GM13976 (cell line): ENCODE measurements around the gene SLC9A9.

Experiments used
- DNase-seq: peaks from one replicate; pipeline ENCODE4 v3.0.0; 2012; ENCODE audit warnings: low spot score
- in situ Hi-C: fragments of 300-500 bp; cut with MboI; formaldehyde crosslinking; loops from one replicate; pipeline ENCODE4 v1.12.0; 2022; ENCODE audit warnings: low sequenced_read_pairs, mixed read lengths, inconsistent platforms; ENCODE audit not compliant: unreplicated experiment
- TF ChIP-seq, protein P1 (sequence below): IDR thresholded peaks from 2 replicates; pipeline ENCODE4 v1.5.1; 2012; ENCODE audit warnings: borderline replicate concordance, mild to moderate bottlenecking; ENCODE audit not compliant: insufficient read depth; ENCODE audit errors: extremely low read depth, missing control alignments, control extremely low read depth

SLC9A9 gene

GRCh38 chr3:143236226-143236964 is 611.9 kb downstream of the SLC9A9 start:
- TF ChIP-seq, protein P1, sequence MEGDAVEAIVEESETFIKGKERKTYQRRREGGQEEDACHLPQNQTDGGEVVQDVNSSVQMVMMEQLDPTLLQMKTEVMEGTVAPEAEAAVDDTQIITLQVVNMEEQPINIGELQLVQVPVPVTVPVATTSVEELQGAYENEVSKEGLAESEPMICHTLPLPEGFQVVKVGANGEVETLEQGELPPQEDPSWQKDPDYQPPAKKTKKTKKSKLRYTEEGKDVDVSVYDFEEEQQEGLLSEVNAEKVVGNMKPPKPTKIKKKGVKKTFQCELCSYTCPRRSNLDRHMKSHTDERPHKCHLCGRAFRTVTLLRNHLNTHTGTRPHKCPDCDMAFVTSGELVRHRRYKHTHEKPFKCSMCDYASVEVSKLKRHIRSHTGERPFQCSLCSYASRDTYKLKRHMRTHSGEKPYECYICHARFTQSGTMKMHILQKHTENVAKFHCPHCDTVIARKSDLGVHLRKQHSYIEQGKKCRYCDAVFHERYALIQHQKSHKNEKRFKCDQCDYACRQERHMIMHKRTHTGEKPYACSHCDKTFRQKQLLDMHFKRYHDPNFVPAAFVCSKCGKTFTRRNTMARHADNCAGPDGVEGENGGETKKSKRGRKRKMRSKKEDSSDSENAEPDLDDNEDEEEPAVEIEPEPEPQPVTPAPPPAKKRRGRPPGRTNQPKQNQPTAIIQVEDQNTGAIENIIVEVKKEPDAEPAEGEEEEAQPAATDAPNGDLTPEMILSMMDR, result no peak
- in situ Hi-C loops, result no loop called here
- DNase-seq, result no peak

DNA sequence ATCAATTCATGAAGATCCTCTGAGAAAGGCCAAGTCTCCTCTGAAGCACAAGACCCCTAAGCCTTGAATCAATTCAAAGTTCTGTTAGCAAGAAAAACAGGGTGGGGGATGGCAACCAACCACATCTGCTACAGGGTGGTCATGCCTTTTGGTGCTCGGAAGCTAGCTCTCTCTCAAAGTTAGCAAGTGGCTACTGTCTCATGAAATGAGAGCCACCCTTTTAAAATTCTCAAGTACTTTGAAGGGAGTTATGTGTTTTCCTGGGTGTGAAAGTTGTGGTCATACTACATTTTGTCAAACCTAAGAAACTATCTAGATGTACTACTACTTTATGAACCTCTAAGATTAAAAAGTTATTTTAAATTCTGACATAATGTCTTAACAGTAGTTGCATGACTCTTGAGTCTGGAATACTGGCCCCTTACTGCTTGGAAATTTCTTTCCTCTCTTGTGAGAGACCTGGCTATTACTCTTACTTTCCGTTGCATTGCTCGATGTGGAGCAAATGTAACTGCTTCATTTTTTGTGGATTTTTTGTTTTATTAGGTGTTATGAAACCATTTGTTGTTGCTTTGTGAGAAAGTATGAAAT is 612.6 kb downstream of the SLC9A9 start:
- DNase-seq, result no peak
- in situ Hi-C loops, result no loop called here
- TF ChIP-seq, protein P1, result no peak

GRCh38 chr3:143234526-143234925 is 613.7 kb downstream of the SLC9A9 start:
- no peak for DNase-seq
- in situ Hi-C loops, result no loop called here
- TF ChIP-seq, protein P1, result no peak

GRCh38 chr3:143232981-143233380 is 615.3 kb downstream of the SLC9A9 start:
- no peak for DNase-seq
- in situ Hi-C loops, result no loop called here
- TF ChIP-seq, protein P1, result no peak

DNA sequence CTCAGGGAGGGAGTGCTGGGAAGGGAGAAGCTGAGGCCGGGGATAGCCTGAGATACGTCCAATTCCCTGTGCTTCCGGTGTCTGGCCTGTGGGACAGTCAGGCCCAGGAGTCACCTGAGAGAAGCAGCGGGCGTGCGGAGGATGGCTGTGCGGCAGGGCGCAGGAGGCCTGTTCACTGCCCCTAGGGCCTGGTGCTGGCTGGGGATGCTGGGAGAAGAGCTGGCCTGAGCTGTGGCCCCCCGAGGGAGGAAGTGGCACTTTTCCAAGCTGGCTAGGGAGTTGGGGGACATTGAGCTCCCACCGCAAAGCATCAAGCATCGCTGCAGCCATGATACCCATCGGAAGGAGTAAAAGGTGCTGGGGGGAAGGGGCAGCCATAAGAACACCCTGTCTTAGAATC is 619.9 kb downstream of the SLC9A9 start:
- in situ Hi-C loops, result no loop called here
- TF ChIP-seq, protein P1, result no peak

GRCh38 chr3:143226678-143227291 is 621.5 kb downstream of the SLC9A9 start:
- in situ Hi-C loops, result no loop called here
- DNase-seq, result no peak
- TF ChIP-seq, protein P1, result no peak

More for the DNA sequence above, 619.9 kb downstream of the SLC9A9 start:
- DNase-seq, result no peak
